ENCODE data around the gene RPH3AL.
"Not testable (repeated sequence)": the region's sequence is repeated elsewhere in the genome, so short reads cannot be mapped to it uniquely, and the experiment has no call there.

Gene RPH3AL

DNA sequence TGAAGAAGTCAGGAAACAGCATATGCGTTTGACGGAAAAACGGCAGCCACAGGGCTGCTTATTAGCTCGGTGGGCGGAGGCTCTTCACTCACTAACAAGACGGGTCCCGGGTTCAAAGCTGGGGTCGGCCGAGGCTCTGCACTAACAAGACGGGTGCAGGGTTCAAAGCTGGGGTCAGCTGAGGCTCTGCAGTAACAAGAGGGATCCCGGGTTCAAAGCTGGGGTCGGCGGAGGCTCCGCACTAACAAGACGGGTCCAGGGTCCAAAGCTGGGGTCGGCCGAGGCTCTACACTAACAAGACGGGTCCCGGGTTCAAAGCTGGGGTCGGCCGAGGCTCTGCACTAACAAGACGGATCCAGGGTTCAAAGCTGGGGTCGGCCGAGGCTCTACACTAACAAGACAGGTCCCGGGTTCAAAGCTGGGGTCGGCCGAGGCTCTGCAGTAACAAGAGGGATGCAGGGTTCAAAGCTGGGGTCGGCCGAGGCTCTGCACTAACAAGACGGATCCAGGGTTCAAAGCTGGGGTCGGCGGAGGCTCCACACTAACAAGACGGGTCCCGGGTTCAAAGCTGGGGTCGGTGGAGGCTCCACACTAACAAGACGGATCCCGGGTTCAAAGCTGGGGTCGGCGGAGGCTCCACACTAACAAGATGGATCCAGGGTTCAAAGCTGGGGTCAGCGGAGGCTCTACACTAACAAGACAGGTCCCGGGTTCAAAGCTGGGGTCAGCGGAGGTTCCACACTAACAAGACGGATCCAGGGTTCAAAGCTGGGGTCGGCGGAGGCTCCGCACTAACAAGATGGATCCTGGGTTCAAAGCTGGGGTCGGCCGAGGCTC is 117.4 kb downstream of the RPH3AL start:
- not testable (repeated sequence) for ATAC-seq

DNA sequence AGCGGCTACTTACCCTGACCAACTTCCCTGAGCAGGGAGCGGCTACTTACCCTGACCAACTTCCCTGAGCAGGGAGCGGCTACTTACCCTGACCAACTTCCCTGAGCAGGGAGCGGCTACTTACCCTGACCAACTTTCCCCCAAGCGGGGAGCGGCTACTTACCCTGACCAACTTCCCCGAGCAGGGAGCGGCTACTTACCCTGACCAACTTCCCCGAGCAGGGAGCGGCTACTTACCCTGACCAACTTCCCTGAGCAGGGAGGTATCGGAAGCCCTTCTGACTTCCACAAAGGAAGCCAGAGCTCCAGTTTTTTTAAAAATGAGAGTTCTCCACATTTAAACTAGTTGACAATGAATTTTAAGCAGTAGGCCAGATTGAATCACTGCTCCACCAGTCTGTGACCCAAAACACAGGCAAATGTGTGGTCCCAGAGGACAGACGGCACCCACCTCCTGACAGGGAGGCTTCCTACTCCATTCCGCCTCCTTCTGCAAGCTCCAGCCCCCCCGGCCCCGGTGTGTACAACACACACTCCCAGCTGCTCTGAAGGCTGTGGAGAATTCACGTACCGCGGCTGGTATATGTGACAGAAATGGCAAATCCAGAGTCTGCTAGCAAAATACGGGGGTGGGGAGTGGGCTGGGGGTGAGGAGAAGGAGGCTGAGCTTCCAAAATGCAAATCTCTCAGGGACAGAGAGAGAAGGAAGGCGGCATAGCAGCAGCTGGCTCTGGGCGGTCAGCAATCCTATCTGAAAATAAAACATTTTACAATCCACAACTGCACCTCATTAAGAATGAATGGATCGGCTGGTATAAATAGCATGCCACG is 118.2 kb downstream of the RPH3AL start:
- ATAC-seq, result not testable (repeated sequence)

DNA sequence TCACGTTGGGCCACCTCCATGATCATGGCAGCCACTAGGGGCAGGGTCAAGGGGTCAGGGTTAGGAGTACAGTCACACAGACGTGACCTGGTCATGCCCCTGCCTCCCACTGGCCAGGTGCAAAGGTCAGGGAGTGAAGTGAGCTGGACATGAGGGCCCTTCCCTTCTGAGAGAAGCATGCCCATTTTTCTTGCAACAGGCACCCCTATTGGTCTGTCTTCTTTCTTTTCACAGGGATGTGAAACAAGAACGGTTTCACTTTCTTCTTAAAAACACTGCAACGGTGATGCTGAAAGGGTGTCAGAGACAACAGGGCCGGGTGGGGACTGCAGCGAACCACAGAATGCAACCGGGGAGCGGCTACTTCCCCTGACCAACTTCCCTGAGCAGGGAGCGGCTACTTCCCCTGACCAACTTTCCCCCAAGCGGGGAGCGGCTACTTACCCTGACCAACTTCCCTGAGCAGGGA is 119.1 kb downstream of the RPH3AL start:
- ATAC-seq, result no peak

DNA sequence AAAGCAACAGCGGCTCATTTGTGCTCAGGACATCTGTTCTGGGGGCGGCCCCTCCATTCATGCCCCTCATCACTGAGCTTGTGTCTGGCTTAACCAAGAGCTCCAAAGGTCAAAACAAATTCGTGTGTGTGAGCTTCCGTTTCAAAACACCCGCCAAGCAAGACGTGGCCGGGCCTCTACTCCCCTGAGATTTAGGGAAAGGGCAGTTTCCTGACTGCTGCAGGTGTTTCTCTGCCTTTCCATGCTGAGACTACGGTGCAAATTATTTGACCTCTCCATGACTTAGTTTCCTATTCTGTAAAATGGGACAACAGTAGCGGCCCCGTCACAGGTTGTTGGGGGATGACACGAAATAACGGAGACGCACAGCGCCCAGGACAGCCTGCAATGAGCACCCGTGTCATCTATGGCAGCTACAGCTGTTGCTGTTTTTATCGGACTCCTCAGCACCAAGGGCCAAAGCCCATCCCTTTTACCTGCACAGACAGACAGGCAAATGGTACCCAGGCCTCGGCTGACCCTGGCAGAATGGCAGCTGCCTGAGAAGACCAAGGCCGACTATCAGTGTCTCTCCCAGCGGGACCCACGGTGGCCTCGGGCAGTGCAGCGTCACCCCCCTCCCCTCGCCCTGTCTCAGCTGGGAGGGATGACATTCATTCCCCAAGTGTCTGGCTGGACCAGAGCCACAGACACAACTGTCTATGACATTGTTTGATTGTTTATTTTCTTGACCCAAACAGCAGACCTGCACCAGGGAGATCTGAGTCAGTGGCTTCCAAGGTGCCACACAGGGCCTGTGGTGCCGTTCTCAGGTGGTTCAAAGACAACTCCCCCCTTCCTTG is 120.4 kb downstream of the RPH3AL start:
- ATAC-seq, result no peak

DNA sequence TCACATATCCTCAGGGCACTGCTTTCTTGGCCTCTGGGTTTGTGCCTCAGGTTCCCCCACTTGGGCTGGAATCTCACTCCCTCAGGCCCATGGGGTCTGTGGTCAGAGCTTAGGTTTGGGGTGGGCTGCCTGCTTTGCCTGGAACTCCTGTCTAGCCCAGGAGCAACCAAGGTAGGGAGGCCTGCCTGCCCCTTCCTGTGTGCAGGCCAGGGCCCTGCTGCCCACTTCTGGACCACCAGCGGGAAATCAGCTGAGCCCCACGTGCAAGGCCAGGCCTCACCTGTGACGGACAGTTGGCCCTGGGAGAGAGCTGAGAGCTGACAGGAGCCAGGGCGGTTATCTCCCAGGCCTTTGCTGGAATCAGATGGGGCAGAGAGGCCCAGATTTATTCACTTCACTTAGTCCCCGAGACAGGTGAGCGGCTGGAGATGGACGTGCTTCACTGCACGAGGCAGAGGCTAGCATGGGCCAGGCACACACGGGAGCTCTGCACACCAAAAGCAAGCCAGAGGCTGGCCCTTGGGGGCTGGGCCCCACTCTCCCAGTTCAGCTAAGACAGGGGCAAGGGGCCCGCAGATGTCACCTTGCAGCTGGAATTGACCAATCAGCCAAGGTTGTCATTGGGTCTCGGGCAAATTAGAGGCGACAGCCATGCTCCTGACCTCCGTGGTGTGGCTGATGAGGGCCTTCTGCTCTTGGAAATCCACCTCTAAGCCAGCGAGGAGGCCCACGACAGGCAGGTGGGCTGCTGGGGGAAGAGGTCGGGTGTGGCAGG is 121.2 kb downstream of the RPH3AL start:
- no peak for ATAC-seq

DNA sequence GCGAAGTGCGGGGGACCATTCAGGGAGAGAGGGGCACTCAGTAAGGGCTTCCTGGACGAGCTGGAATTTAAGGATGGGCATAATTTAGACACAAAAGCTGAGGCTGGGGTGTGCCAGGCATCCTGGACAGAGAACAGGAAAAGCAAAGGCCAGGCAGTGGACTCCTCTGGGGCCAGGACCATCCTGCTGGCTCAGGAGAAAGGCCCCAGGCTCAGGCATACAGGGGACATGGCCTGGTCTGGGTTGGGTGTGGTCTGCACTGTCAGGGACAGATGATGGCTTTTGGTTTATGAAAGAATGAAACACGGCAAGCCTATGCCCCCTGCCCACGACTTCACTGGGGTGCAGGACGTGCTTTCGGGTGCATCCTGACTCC is 122.2 kb downstream of the RPH3AL start:
- ATAC-seq, result no peak

DNA sequence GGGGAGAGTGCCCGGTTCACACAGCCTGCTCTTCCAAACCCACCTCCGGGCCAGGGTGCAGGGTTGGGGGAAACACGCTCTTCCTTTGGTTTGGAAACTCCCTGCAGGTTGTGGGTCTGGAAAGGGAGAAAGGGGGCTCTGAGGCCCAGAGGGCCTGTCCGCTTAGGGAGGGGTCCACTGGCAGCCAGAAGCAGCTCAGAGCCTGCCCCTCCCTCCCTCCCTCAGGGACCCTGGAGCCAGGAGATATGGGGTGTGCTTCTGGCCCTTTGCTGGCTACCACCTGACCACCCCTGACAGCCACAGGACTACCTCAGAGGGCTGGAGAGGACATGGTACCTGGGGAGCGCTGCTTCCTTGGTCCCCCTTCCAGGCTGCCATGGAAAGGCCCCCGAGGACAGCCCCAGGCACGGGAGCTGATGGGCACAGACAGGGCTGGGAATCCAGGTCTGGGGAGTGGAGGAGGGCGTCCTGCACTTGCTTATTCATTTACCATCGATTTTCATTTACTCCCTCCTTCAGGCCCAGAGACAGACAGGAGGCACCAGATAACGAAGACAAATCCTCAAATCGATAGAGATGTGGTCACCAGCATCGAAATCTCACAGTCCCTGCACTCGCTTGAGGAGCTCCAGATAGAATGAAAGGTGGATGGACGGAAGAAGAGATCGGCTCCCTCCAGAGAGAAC is 122.8 kb downstream of the RPH3AL start:
- ATAC-seq, result no peak

DNA sequence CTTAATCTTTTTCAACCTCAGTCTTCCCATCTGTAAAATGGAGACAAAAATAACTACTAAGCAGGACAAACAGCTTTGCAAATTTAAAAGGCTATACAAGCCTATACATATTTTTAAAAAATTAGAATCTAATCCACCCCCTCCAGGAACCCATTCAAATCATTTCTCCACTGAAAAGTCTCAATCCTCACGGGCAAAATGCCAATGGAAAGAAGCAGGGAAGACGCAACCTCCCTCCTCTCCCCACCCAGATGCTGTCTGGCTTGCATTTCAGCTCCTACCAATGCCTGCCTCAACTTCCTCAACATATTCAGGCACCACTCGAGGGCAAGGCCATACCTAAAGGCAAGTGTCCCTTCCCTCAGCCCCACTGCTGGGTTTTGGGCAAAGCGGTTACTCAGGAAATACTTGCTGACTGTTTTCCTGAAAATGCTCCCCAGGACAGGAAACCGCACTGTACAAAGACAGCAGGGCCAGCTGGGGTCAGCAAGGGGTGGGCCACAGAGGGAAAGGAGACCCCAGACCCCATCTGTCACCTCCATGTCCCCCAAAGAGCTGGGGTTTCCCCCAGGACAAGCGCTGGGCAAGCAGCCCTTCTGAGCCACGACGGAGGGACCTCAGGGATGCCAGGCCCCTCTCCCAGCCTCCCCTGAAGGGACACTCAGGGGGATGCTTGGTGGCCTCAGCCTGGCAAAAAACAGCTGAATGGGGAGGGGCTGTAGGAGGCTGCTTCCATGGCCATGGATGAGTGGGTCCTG is 123.5 kb downstream of the RPH3AL start:
- ATAC-seq, result no peak

DNA sequence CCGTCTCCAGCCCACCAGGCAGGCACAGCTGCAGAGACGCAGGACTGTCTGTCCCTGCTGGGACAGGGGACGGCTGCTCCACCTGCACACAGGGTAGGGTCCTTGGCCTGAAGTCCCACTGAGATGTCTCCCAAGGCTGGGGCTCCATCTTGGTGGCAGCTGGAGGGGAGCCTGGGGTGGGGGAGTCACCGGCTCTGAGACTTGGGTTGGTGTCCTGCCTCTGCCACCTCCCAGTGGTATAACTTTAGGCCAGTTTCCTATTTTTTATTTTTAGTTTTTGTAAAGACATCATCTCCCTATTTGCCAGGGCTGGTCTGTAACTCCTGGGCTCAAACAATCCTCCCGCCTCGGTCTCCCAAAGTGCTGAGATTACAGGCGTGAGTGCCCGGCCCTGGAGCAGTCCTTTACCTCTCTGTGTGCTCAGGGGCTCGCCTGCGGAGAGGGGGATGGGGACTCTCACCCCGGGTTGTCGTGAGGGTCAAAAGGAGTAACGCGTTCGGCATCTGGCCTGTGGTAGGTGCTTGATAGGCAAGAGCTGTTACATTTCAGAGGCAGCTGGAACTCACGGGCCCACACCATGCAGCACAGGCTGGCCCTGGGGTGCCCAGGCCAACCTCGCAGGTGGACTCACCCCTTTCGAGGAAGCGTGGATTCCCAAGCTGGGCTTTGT is 124.5 kb downstream of the RPH3AL start:
- ATAC-seq, result no peak

DNA sequence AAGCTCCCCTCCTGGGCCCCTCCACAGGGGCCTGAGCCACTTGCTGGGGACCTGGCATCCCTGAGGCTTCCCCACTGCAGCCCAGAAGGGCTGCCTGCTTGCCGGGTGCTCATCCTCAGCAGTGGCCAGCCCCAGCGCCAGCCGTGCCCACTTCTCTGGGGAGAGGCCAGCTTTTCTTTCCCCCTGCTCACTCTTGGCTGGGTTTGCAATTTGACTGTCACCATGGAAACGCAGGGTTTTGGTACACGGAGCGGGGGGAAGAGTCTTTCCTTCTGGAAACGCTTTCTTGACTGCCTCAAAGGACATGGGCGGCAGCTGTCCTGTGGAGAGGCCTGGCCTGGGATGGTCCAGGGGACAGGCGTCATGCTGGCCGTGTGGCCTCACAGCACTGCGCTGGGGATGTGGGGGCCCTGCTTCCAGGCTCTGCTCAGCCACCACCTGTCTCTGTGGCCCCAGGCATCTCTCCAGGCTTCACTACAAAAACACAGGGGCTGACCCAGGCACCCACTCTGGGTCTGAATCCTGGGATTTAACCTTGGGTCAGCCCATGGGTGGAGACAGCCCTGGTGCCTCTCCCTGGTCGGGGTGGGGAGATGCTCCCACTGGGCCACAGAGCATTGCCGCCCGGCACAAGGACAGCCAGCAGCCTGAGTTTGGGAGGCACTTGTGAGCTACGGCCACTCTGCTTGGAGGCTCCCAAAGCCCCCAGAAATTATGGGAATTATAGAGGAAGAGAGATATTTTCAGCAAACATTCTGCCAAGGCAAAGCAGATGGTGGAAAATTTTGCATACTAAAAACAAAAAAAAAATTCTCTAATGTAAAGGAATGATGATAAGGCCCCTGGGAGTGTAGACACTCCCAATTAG is 125.3 kb downstream of the RPH3AL start:
- no peak for ATAC-seq

DNA sequence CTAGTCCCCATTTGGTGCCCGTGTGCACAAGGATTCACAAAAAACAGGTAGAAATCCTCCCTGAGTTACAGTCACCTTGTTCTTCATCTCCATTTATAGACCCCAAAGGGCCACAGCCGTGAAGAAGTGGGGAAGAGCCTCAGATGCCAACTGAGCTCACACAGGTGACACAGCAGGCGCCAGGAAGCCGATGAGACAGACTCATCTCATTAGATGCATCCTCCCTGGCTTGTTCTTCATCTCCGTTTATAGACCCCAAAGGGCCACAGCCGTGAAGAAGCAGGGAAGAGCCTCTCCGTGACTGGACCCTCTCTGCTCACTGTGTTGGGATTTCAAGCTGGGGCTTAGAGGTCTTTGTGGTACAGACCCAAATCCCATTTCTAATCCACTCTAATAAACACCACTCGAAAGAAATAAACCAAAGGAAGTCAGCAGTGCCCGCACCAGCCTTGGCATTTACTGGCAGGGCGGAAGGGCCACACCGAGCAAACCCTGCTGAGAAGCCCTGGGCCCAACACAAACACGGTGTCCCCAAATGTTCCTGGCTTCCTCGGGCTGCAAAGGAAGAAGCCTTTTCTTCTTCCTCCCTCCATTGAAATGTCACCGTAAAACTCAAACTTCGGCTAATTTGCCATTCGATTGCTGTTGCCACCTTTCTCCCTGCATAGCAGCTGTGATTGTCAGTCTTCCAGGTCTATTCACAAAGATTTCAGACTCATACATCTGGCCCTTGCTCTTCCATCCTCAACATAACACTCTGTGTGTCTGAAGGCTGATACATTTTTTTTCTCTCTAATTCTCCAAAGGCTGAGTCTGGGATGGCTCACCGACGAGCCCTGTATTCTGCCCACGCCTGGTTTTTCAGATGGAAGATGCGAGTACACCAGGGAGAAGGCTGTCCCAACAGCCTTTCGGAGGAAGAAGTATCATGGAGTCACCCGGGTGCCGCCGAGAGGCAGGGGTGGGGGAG is 126.2 kb downstream of the RPH3AL start:
- ATAC-seq, result no peak

DNA sequence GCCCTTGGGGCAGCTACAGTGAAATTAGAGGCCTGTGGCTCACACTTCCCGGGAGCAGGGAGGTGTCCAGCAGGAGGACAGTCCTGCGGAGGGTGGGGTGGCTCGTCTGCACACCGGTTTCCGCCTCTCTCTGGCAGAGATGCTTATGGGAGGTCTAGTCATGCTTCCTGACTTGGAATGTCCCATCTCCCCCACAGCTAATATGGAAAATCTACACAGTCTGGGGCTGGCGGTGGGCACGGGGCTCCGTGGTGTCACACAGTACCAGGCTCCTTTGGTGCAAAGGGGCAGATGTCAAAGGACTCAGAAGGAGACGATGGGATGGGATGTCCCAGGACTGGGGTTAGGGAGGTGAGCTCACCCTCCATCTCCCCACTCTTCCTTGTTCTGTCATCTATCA is 127.1 kb downstream of the RPH3AL start:
- no peak for ATAC-seq

DNA sequence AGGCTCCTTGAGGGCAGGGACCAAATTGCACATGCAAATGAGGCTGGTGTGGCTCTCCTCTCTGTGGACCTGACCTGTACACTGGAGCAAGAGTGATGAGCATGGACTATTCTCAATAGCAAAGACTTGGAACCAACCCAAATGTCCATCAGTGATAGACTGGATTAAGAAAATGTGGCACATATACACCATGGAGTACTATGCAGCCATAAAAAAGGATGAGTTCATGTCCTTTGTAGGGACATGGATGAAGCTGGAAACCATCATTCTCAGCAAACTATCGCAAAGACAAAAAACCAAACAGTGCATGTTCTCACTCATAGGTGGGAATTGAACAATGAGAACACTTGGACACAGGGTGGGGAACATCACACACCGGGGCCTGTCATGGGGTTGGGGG is 128.0 kb downstream of the RPH3AL start:
- not testable (repeated sequence) for ATAC-seq

DNA sequence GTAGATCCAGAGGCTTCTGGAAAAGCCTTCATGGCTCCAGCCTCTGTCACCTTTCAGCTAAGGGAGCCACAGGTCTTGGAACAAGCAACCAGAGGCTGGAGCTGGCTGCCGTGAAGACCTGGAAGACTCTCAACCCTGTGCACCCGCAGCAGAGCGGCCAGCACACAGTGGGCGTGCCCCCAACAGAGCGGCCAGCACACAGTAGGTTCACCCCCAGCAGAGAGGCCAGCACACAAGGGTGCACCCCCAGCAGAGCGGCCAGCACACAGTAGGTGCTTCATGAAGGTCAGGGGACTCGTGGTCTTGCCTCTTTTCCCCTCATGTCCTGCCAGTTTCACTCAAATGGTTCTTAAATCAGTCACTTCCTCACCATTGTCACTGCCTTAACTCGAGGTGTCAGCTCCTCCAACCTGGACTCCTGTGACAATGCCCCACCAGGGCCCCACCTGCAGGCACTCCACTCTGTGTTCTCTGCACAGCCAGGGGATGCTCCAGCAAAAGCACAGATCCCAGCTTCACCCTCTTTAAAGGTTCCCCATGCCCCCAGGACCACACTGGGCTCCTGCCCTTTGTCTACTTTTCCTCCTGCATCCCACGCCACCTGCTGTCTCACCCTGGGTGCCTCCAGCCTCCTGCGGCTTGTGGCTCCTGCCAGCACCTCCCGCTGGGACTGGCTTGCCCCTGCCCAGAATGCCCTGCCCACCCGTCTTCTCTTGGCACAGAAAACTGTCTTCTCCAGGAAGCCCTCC is 128.7 kb downstream of the RPH3AL start:
- no peak for ATAC-seq

DNA sequence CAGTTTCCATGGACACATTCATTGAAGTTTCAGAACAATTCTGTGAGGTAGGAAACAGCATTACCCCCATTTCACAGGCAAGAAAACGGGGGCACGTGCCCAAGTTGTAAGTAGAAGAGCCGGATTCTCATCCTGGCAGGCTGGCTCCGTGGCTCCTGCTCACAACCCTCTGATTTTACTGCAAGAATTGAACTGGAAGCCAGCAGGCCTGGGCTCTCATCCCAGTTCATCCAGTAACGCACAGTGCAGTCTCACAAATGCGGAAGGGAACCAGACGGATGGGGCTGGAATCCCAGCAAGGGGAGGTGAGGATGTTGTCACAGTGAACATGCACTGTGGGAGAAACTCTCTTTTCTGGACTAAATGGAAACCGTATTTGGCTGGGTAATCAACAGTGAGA is 130.4 kb downstream of the RPH3AL start:
- ATAC-seq, result no peak

DNA sequence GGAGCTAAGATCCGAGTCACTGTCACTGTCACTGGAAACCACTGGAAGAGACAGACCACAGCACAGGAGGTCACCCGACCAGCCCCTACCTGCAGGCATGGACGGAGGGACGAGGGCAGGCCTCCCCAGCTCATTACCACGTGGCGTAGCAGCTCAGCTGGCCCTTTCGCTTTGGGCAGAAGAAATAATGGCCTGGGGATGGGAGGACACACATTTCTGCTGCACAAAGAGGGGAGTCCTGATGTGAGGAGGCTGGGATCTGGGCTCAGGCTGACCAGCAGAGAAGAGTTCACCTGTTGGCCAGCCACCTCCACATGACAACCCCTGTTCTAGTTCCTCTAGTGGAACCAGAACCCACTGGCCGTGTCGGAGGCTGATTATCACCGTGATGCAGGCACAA is 132.9 kb downstream of the RPH3AL start:
- no peak for ATAC-seq

DNA sequence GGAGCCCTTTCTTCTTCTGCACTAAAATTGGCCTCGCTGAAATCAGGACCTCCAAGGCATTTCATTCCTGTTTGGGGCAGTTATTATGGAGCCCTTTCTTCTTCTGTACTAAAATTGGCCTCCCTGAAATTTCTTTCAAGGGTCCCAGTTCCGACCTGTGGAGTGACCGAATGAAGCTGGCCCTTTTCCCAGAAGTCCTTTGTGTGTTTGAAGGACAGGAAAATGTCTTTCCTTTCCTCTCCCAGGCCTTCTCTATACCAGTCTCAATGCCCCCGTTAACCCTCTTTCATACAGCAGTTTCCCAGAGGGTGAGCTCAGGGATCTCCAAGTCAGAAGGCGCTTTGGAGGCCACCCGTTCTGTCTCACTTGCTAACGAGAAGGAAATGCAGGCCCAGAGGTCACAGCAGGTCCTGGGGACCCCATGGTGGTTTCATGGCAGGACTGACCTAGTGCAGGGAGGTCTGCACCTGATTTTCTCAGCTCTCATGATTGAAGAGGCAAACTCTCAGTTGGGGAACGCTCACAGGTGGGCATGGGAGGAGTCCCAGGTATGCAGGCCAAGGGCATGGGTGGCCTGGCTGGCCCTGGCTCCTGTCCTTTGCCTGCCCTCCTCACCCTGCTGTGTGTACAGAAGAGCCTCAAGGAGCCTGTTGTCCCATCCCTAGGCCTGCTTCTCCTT is 134.0 kb downstream of the RPH3AL start:
- ATAC-seq, result no peak
